HCT116 (cell line): ENCODE data around the gene MIS18A. TPM values are rescaled to one million over a fixed set of nuclear protein-coding genes. Genes with fewer than 3 reads are reported as not detected.

Source experiments
- ATAC-seq: fragments of 200-7000 bp; cut with Tn5 transposase; 2 replicates; pipeline ENCODE4 v1.9.1; 2020; ENCODE audit warnings: mild to moderate bottlenecking, moderate library complexity
- BruUV-seq: library from RNA; stranded (reverse); fragments of 400-500 nt; replicated peaks from 2 replicates; lab custom pipeline; 2021; lab: Mats Ljungman, UMichigan
- CTCF ChIA-PET: fragments of 300-600 bp; sonication (Branson Sonifier 250); formaldehyde crosslinking; loops from one replicate; lab custom pipeline; 2021; ENCODE audit warnings: antibody characterized with exemption; lab: Charles Lee
- POLR2A ChIA-PET: fragments of 300-600, 350-600 bp; sonication (Branson Sonifier 250); formaldehyde crosslinking; loops from one replicate; lab custom pipeline; 2021; ENCODE audit warnings: antibody characterized with exemption; lab: Charles Lee
- RAD21 ChIA-PET, 2 experiments: fragments of 300-600 bp; sonication (Branson Sonifier 250); formaldehyde crosslinking; loops; one replicate each; lab custom pipeline; 2023; ENCODE audit warnings: low total read pairs in 2 of 2; ENCODE audit not compliant: uncharacterized antibody in 2 of 2, unreplicated experiment in 2 of 2, low non-redundant PET in 1 of 2; lab: Charles Lee
- DNase-seq: peaks from one replicate; pipeline ENCODE4 v3.0.0-alpha.2; 2010; ENCODE audit warnings: low read depth, low spot score
- H2AFZ ChIP-seq: fragments of 200-600 bp; shearing (Covaris generic), sonication (generic); 2 replicates; pipeline ENCODE4 v1.6.1; 2017; ENCODE audit warnings: low read depth, mixed run types, mixed read lengths, antibody characterized with exemption, low read length; ENCODE audit not compliant: poor library complexity, severe bottlenecking
- H3K27ac ChIP-seq: 2 replicates; pipeline ENCODE4 v1.5.1; 2012; ENCODE audit warnings: low read depth, low read length
- H3K27me3 ChIP-seq: fragments of 200-600 bp; sonication (generic); 2 replicates; pipeline ENCODE4 v1.6.1; 2016; ENCODE audit warnings: mixed run types, low read length, mixed read lengths; ENCODE audit not compliant: insufficient read depth
- H3K36me3 ChIP-seq, 2 experiments: fragments of 200-500 bp in 1 of 2; fragments of 200-600 bp in 1 of 2; sonication (Bioruptor generic) in 1 of 2; sonication (generic) in 1 of 2; 2 replicates each; pipeline versions ENCODE4 v1.5.1 to v1.6.1; 2014 to 2016; ENCODE audit warnings: low read length in 2 of 2, inconsistent platforms in 1 of 2, mixed read lengths in 1 of 2, mixed run types in 1 of 2; ENCODE audit not compliant: insufficient read depth in 2 of 2, control insufficient read depth in 1 of 2
- H3K4me1 ChIP-seq, 2 experiments: fragments of 200-600 bp in 1 of 2; sonication (generic) in 1 of 2; 2 replicates each; pipeline versions ENCODE4 v1.5.1 to v1.6.1; 2012 to 2017; ENCODE audit warnings: low read length in 2 of 2, inconsistent platforms in 1 of 2, mild to moderate bottlenecking in 1 of 2, mixed read lengths in 1 of 2, mixed run types in 1 of 2, moderate library complexity in 1 of 2; ENCODE audit not compliant: insufficient read depth in 2 of 2, control insufficient read depth in 1 of 2
- H3K4me2 ChIP-seq: fragments of 200-600 bp; sonication (generic); 2 replicates; pipeline ENCODE4 v1.6.1; 2017; ENCODE audit warnings: mixed run types, low read length, mixed read lengths
- H3K4me3 ChIP-seq, 2 experiments: fragments of 200-600 bp in 1 of 2; sonication (generic) in 1 of 2; replicated peaks in 1 of 2; 2 replicates each; pipeline ENCODE4 v1.5.1; 2011 to 2016; ENCODE audit warnings: low read length in 2 of 2, control low read depth in 1 of 2, low read depth in 1 of 2, mild to moderate bottlenecking in 1 of 2, mixed read lengths in 1 of 2, mixed run types in 1 of 2
- H3K79me2 ChIP-seq: fragments of 200-600 bp; sonication (generic); 2 replicates; pipeline ENCODE4 v1.6.1; 2017; ENCODE audit warnings: mild to moderate bottlenecking, mixed run types, low read length, moderate library complexity, mixed read lengths; ENCODE audit not compliant: insufficient read depth
- H3K9ac ChIP-seq: fragments of 200-600 bp; sonication (generic); 2 replicates; pipeline ENCODE4 v1.6.1; 2016; ENCODE audit warnings: low read length, mixed read lengths
- H3K9me2 ChIP-seq: fragments of 200-600 bp; sonication (generic), shearing (Covaris generic); 2 replicates; pipeline ENCODE4 v1.6.1; 2017; ENCODE audit warnings: mixed run types, mild to moderate bottlenecking, moderate library complexity; ENCODE audit not compliant: insufficient read depth
- H3K9me3 ChIP-seq, 2 experiments: fragments of 200-500 bp in 1 of 2; fragments of 200-600 bp in 1 of 2; sonication (Bioruptor generic) in 1 of 2; sonication (generic) in 1 of 2; 2 replicates each; pipeline ENCODE4 v1.6.1; 2014 to 2017; ENCODE audit warnings: low read length in 2 of 2, mixed read lengths in 2 of 2, inconsistent platforms in 1 of 2, low read depth in 1 of 2, mild to moderate bottlenecking in 1 of 2, mixed run types in 1 of 2, moderate library complexity in 1 of 2; ENCODE audit not compliant: control insufficient read depth in 1 of 2, insufficient read depth in 1 of 2
- H4K20me1 ChIP-seq: fragments of 200-600 bp; sonication (generic), shearing (Covaris generic); 2 replicates; pipeline ENCODE4 v1.6.1; 2017; ENCODE audit warnings: mixed run types, mild to moderate bottlenecking, moderate library complexity; ENCODE audit not compliant: insufficient read depth
- CBX3 ChIP-seq: IDR thresholded peaks from 2 replicates; pipeline ENCODE4 v1.6.1; 2012; ENCODE audit warnings: low read depth
- CEBPB ChIP-seq: IDR thresholded peaks from 2 replicates; pipeline ENCODE4 v1.6.1; 2012; ENCODE audit warnings: low read depth
- EGR1 ChIP-seq: IDR thresholded peaks from 2 replicates; pipeline ENCODE4 v1.6.1; 2012; ENCODE audit warnings: low read depth
- EZH2 ChIP-seq: fragments of 200-600 bp; sonication (generic); IDR thresholded peaks from 2 replicates; pipeline ENCODE4 v1.6.1; 2017; ENCODE audit warnings: antibody characterized with exemption, mixed run types
- EZH2phosphoT487 ChIP-seq: fragments of 200-600 bp; IDR thresholded peaks from 2 replicates; pipeline ENCODE4 v1.6.1; 2018; ENCODE audit warnings: antibody characterized with exemption, borderline replicate concordance
- FOSL1 ChIP-seq: IDR thresholded peaks from 2 replicates; pipeline ENCODE4 v1.6.1; 2012; ENCODE audit warnings: low read depth
- JUND ChIP-seq: IDR thresholded peaks from 2 replicates; pipeline ENCODE4 v1.6.1; 2012
- POLR2A ChIP-seq: IDR thresholded peaks from 2 replicates; pipeline ENCODE4 v1.7.0; 2011; ENCODE audit warnings: borderline replicate concordance; ENCODE audit not compliant: insufficient read depth, insufficient read length; ENCODE audit errors: extremely low read depth
- POLR2AphosphoS5 ChIP-seq: IDR thresholded peaks from 2 replicates; pipeline ENCODE4 v1.6.1; 2011; ENCODE audit warnings: mild to moderate bottlenecking, low read depth, low read length, moderate library complexity
- SIN3A ChIP-seq: IDR thresholded peaks from 2 replicates; pipeline ENCODE4 v1.6.1; 2012; ENCODE audit warnings: low read depth
- SP1 ChIP-seq: IDR thresholded peaks from 2 replicates; pipeline ENCODE4 v1.6.1; 2012; ENCODE audit warnings: low read depth
- SRF ChIP-seq: IDR thresholded peaks from 2 replicates; pipeline ENCODE4 v1.6.1; 2012; ENCODE audit warnings: low read depth
- TCF7L2 ChIP-seq: IDR thresholded peaks from 2 replicates; pipeline ENCODE4 v1.7.0; 2011; ENCODE audit warnings: borderline replicate concordance, inconsistent platforms; ENCODE audit not compliant: insufficient read depth, insufficient read length; ENCODE audit errors: extremely low read depth
- YY1 ChIP-seq: IDR thresholded peaks from 2 replicates; pipeline ENCODE4 v1.6.1; 2011; ENCODE audit warnings: low read length, low read depth, moderate library complexity, mild to moderate bottlenecking; ENCODE audit not compliant: insufficient replicate concordance; ENCODE audit errors: extremely low read depth
- ZFX ChIP-seq: fragments of 450-650 bp; IDR thresholded peaks from 2 replicates; pipeline ENCODE4 v1.6.1; 2017
- intact Hi-C: fragments of 100-400 bp; cut with micrococcal nuclease; formaldehyde crosslinking; loops from 2 replicates; pipeline ENCODE4 v1.10.0; 2022
- total RNA-seq: library from RNA; stranded (reverse); gene quantifications from one replicate; pipeline ENCODE4 v1.2.1, GENCODE V29; 2021; ENCODE audit not compliant: unreplicated experiment
- TF ChIP-seq, protein P1 (sequence below), 3 experiments: fragments of 200-600 bp in 1 of 3; sonication (generic) in 1 of 3; IDR thresholded peaks in 2 of 3; conservative IDR thresholded peaks in 1 of 3; 2 replicates each; pipeline ENCODE4 v1.5.1; 2012 to 2017; ENCODE audit warnings: low read depth in 2 of 3, low read length in 2 of 3, antibody characterized with exemption in 1 of 3, borderline replicate concordance in 1 of 3, control low read depth in 1 of 3, mild to moderate bottlenecking in 1 of 3, mixed read lengths in 1 of 3, mixed run types in 1 of 3, moderate library complexity in 1 of 3; ENCODE audit not compliant: insufficient read depth in 1 of 3
- TF ChIP-seq, protein P2 (sequence below): IDR thresholded peaks from 2 replicates; pipeline ENCODE4 v1.6.1; 2012; ENCODE audit warnings: low read depth
- TF ChIP-seq, protein P3 (sequence below): IDR thresholded peaks from 2 replicates; pipeline ENCODE4 v1.6.1; 2012
- TF ChIP-seq, protein P4 (sequence below): IDR thresholded peaks from 2 replicates; pipeline ENCODE4 v1.6.1; 2011; ENCODE audit warnings: mild to moderate bottlenecking, low read length, moderate library complexity; ENCODE audit not compliant: insufficient replicate concordance; ENCODE audit errors: extremely low read depth

MIS18A gene
- total RNA-seq, 1 experiment from 2014 or later = 30.0 TPM

DNA sequence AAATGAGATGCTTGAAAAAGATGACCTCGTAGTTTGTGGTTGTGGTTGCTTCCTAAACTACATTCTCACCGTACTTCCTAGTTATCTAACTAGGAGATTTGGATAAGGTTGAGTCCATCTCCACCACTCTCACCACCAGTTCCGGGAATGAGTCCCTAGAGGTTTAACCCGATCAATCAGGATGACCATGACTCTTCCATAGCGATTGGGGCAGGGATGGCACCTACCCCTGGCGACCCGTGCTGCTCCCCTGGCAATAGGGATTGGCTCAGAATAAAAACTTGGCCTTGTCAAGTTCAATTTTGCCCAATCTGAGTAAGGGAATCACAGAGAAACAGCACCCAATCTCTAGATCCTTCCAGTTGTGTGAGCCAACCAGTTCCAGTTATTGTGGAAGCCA, 2.7 kb upstream of the MIS18A start:
- no TSS peak for BruUV-seq
- no peaks in the 10 kb centered on the region for H4K20me1 ChIP-seq
- CTCF ChIA-PET = no interaction called here

More for the DNA sequence above, 2.7 kb upstream of the MIS18A start:
- Histone ChIP-seq H3K9ac (no peak overlapping the region), H3K36me3 (no peaks in the 10 kb centered on the region), H3K4me1 (peaks cover 14 to 20% of the 10 kb centered on the region in 2 experiments; a peak in 3 of 4 replicates), H3K27me3 (no peaks in the 10 kb centered on the region), H3K79me2 (peaks cover 22% of the 10 kb centered on the region), H2AFZ (no peak overlapping the region), H3K9me3 (no peaks in the 10 kb centered on the region), H3K4me3 (no peak overlapping the region), H3K4me2 (no peak overlapping the region), H3K9me2 (no peaks in the 10 kb centered on the region), H3K27ac (no peak overlapping the region)
- DNase-seq = no peak
- ChIA-PET RAD21 (no interaction called here), POLR2A (no interaction called here)
- ATAC-seq = no peak
- intact Hi-C loops = no loop called here
- TF ChIP-seq SIN3A (no peak), POLR2A (no peak), CBX3 (no peak), JUND (no peak), EZH2phosphoT487 (no peak), POLR2AphosphoS5 (no peak), EGR1 (no peak), FOSL1 (no peak), TCF7L2 (no peak), ZFX (no peak), CEBPB (no peak), SP1 (no peak), YY1 (no peak), SRF (no peak), EZH2 (no peak)
- TF ChIP-seq, protein P1, sequence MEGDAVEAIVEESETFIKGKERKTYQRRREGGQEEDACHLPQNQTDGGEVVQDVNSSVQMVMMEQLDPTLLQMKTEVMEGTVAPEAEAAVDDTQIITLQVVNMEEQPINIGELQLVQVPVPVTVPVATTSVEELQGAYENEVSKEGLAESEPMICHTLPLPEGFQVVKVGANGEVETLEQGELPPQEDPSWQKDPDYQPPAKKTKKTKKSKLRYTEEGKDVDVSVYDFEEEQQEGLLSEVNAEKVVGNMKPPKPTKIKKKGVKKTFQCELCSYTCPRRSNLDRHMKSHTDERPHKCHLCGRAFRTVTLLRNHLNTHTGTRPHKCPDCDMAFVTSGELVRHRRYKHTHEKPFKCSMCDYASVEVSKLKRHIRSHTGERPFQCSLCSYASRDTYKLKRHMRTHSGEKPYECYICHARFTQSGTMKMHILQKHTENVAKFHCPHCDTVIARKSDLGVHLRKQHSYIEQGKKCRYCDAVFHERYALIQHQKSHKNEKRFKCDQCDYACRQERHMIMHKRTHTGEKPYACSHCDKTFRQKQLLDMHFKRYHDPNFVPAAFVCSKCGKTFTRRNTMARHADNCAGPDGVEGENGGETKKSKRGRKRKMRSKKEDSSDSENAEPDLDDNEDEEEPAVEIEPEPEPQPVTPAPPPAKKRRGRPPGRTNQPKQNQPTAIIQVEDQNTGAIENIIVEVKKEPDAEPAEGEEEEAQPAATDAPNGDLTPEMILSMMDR (IDR thresholded peaks at IDR 0.05 in 2 of 3, conservative IDR thresholded peaks at IDR 0.05 in 1 of 3; ENCODE audit: borderline replicate concordance in 1 of 3, insufficient read depth in 1 of 3, low read depth in 2 of 3, low read length in 2 of 3) = no peak
- TF ChIP-seq, protein P2, sequence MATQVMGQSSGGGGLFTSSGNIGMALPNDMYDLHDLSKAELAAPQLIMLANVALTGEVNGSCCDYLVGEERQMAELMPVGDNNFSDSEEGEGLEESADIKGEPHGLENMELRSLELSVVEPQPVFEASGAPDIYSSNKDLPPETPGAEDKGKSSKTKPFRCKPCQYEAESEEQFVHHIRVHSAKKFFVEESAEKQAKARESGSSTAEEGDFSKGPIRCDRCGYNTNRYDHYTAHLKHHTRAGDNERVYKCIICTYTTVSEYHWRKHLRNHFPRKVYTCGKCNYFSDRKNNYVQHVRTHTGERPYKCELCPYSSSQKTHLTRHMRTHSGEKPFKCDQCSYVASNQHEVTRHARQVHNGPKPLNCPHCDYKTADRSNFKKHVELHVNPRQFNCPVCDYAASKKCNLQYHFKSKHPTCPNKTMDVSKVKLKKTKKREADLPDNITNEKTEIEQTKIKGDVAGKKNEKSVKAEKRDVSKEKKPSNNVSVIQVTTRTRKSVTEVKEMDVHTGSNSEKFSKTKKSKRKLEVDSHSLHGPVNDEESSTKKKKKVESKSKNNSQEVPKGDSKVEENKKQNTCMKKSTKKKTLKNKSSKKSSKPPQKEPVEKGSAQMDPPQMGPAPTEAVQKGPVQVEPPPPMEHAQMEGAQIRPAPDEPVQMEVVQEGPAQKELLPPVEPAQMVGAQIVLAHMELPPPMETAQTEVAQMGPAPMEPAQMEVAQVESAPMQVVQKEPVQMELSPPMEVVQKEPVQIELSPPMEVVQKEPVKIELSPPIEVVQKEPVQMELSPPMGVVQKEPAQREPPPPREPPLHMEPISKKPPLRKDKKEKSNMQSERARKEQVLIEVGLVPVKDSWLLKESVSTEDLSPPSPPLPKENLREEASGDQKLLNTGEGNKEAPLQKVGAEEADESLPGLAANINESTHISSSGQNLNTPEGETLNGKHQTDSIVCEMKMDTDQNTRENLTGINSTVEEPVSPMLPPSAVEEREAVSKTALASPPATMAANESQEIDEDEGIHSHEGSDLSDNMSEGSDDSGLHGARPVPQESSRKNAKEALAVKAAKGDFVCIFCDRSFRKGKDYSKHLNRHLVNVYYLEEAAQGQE = no peak
- TF ChIP-seq, protein P3, sequence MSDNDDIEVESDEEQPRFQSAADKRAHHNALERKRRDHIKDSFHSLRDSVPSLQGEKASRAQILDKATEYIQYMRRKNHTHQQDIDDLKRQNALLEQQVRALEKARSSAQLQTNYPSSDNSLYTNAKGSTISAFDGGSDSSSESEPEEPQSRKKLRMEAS = no peak
- TF ChIP-seq, protein P4, sequence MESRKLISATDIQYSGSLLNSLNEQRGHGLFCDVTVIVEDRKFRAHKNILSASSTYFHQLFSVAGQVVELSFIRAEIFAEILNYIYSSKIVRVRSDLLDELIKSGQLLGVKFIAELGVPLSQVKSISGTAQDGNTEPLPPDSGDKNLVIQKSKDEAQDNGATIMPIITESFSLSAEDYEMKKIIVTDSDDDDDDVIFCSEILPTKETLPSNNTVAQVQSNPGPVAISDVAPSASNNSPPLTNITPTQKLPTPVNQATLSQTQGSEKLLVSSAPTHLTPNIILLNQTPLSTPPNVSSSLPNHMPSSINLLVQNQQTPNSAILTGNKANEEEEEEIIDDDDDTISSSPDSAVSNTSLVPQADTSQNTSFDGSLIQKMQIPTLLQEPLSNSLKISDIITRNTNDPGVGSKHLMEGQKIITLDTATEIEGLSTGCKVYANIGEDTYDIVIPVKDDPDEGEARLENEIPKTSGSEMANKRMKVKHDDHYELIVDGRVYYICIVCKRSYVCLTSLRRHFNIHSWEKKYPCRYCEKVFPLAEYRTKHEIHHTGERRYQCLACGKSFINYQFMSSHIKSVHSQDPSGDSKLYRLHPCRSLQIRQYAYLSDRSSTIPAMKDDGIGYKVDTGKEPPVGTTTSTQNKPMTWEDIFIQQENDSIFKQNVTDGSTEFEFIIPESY = no peak
